DMS153 treated with DMSO at 0.1 percent for 48 hours (cell line): ENCODE measurements around the gene SCN1A.
"Not testable (repeated sequence)": the region's sequence is repeated elsewhere in the genome, so short reads cannot be mapped to it uniquely, and the experiment has no call there.

Source experiments
- DNase-seq: peaks from one replicate; lab custom pipeline; 2025; ENCODE audit not compliant: unreplicated experiment; lab: John Stamatoyannopoulos, UW

The SCN1A gene

GRCh38 chr2:165989851-165990250 is 138.0 kb downstream of the SCN1A start:
- DNase-seq = no peak

- DNase-seq = no peak
Observed at GRCh38 chr2:165985120-165985519, 142.7 kb downstream of the SCN1A start.

- DNase-seq = not testable (repeated sequence)
Observed at GRCh38 chr2:165972161-165972560, 155.7 kb downstream of the SCN1A start.

GRCh38 chr2:165970663-165971062 is 157.2 kb downstream of the SCN1A start:
- DNase-seq = no peak

GRCh38 chr2:165969227-165969626 is 158.6 kb downstream of the SCN1A start:
- no peak for DNase-seq

GRCh38 chr2:165967746-165968145 is 160.1 kb downstream of the SCN1A start:
- DNase-seq = no peak

- no peak for DNase-seq
Observed at GRCh38 chr2:165961818-165962217, 166.0 kb downstream of the SCN1A start.

GRCh38 chr2:165959371-165959770 is 168.4 kb downstream of the SCN1A start:
- DNase-seq = no peak

- no peak for DNase-seq
Observed at GRCh38 chr2:165958313-165958960, 169.4 kb downstream of the SCN1A start.

GRCh38 chr2:165957030-165957675 is 170.7 kb downstream of the SCN1A start:
- no peak for DNase-seq

GRCh38 chr2:165953655-165954606 is 173.9 kb downstream of the SCN1A start, which contains the start of gene TTC21B:
TTC21B (minus strand) TSS chr2:165953776; CDS start chr2:165953705, 71 bp downstream.
- peak; percentile 99 for DNase-seq

GRCh38 chr2:165953306-165953654 is 174.5 kb downstream of the SCN1A start:
- peak; percentile 31 for DNase-seq

GRCh38 chr2:165952741-165953211 is 175.0 kb downstream of the SCN1A start:
- peak; percentile 20 for DNase-seq

GRCh38 chr2:165952085-165952484 is 175.7 kb downstream of the SCN1A start:
- no peak for DNase-seq

GRCh38 chr2:165950438-165950837 is 177.4 kb downstream of the SCN1A start:
- DNase-seq = no peak

- DNase-seq = no peak
Observed at GRCh38 chr2:165941827-165942226, 186.0 kb downstream of the SCN1A start.

GRCh38 chr2:165938237-165938636 is 189.6 kb downstream of the SCN1A start:
- no peak for DNase-seq
